ENCODE data around the gene VPS16.

DNA sequence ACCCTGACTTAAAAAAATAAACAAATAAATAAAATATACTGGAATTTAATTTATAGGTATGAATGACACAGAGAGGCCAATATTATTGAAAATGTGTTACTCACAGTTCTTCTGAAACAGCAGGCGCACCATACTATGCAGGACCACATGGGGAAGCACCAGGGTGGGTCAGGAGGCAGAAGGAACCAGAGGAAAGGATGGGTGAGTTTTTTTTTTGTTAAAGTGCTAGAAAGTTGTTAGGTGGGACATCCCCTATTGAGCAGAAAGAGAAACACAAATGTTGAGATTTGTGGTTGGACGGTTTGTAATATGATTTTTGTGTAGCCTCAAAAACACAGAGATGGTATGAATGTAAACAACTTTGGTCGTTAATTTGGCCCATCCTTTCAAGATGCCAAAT is 58.7 kb downstream of the VPS16 start:
- TF ChIP-seq CTCF (tag by site-specific recombination; IDR thresholded peaks at IDR 0.05) (no peak), PRDM1 (tag by site-specific recombination; IDR thresholded peaks at IDR 0.05) (no peak), ZBTB20 (tag by site-specific recombination; IDR thresholded peaks at IDR 0.05) (no peak), ZNF596 (tag by site-specific recombination; IDR thresholded peaks at IDR 0.05) (no peak), TCF7L2 (IDR thresholded peaks at IDR 0.05; ENCODE audit: borderline replicate concordance, low read depth, low read length) (no peak), ZNF518A (tag by site-specific recombination; conservative IDR thresholded peaks at IDR 0.05; ENCODE audit: low read depth) (no peak), MEIS1 (CRISPR knock-in tag; IDR thresholded peaks at IDR 0.05; ENCODE audit: borderline replicate concordance) (no peak), ZNF704 (tag by site-specific recombination; IDR thresholded peaks at IDR 0.05) (no peak), TSHZ1 (tag by site-specific recombination; IDR thresholded peaks at IDR 0.05; ENCODE audit: borderline replicate concordance) (no peak), ZNF777 (tag by site-specific recombination; IDR thresholded peaks at IDR 0.05; ENCODE audit: borderline replicate concordance) (no peak), ZNF664 (tag by site-specific recombination; IDR thresholded peaks at IDR 0.05) (no peak), ZNF37A (tag by site-specific recombination; IDR thresholded peaks at IDR 0.05) (no peak), YY1 (tag by site-specific recombination; IDR thresholded peaks at IDR 0.05) (no peak)
